Measurements from ENCODE around the gene CXCR6.

DNA sequence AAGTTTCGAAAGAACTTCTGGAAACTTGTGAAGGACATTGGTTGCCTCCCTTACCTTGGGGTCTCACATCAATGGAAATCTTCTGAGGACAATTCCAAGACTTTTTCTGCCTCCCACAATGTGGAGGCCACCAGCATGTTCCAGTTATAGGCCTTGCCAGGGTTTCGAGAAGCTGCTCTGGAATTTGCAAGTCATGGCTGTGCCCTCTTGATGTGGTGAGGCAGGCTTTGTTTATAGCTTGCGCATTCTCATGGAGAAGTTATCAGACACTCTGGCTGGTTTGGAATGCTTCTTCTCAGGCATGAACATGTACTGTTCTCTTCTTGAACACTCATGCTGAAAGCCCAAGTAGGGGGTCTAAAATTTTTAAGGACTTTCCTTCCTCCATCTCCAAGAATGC, 4.1 kb downstream of the CXCR6 start:
- TF ChIP-seq EP300 (IDR thresholded peaks at IDR 0.05) (no peak), CTCF (IDR thresholded peaks at IDR 0.05) (no peak), POLR2A (IDR thresholded peaks at IDR 0.05) (no peak)
